GM18499 (cell line): ENCODE results near the gene SIM1.
A peak's percentile ranks its signal among the peaks of the same experiment; 100 is the strongest.

Experiments
- ATAC-seq: cut with Tn5 transposase; IDR thresholded peaks from one replicate; pipeline ENCODE4 v1.9.1; 2021; ENCODE audit warnings: moderate number of reproducible peaks; ENCODE audit not compliant: insufficient read depth, unreplicated experiment

SIM1 gene

GRCh38 chr6:100473182-100473581 lies 8.5 kb upstream of the SIM1 start:
- ATAC-seq: no peak

GRCh38 chr6:100472674-100473073 lies 8.0 kb upstream of the SIM1 start:
- ATAC-seq: peak; percentile 92

GRCh38 chr6:100470422-100471120 lies 5.8 kb upstream of the SIM1 start:
- no peak for ATAC-seq

GRCh38 chr6:100469101-100469859 lies 4.6 kb upstream of the SIM1 start:
- no peak for ATAC-seq

- no peak for ATAC-seq
Measured at GRCh38 chr6:100468016-100468622, 3.4 kb upstream of the SIM1 start.

GRCh38 chr6:100467129-100468015 lies 2.7 kb upstream of the SIM1 start:
- ATAC-seq: no peak

- ATAC-seq: no peak
Measured at GRCh38 chr6:100466410-100467128, 1.8 kb upstream of the SIM1 start.

GRCh38 chr6:100465701-100466409 lies 1.1 kb upstream of the SIM1 start:
- no peak for ATAC-seq

GRCh38 chr6:100464162-100464851 lies 414 bp downstream of the SIM1 start:
- ATAC-seq: no peak

- no peak for ATAC-seq
Measured at GRCh38 chr6:100463630-100464161, 1.0 kb downstream of the SIM1 start.

- ATAC-seq: no peak
Measured at GRCh38 chr6:100462706-100463629, 1.8 kb downstream of the SIM1 start.

GRCh38 chr6:100461917-100462705 lies 2.6 kb downstream of the SIM1 start:
- ATAC-seq: no peak

GRCh38 chr6:100461278-100461916 lies 3.3 kb downstream of the SIM1 start:
- no peak for ATAC-seq

- no peak for ATAC-seq
Measured at GRCh38 chr6:100460650-100461204, 4.0 kb downstream of the SIM1 start.

GRCh38 chr6:100459592-100460184 lies 5.0 kb downstream of the SIM1 start:
- no peak for ATAC-seq
